K562 (cell line): Measurements from ENCODE around the gene IL17RB. TPM values are rescaled to one million over a fixed set of nuclear protein-coding genes. Genes with fewer than 3 reads are reported as not detected.

Source experiments
- ATAC-seq: fragments of 200-7000 bp; cut with Tn5 transposase; 3 replicates; pipeline ENCODE4 v1.9.1; 2020; ENCODE audit warnings: moderate library complexity
- BruUV-seq: library from RNA; stranded (reverse); fragments of 400-500 nt; replicated peaks from 2 replicates; lab custom pipeline; 2021; lab: Mats Ljungman, UMichigan
- CTCF ChIA-PET: fragments of 300-600 bp; formaldehyde crosslinking; extraction: SDS; loops from one replicate; lab custom pipeline; 2021; ENCODE audit warnings: low intra/inter-chr PET ratio; lab: Yijun Ruan, JAX
- POLR2A ChIA-PET: fragments of 300-600, 350-650 bp; sonication (Branson Sonifier 250); formaldehyde crosslinking; extraction: SDS; loops from one replicate; lab custom pipeline; 2021; ENCODE audit warnings: antibody characterized with exemption, inconsistent platforms; lab: Yijun Ruan, JAX
- DNase-seq, 4 experiments: peaks; one replicate each; pipeline versions ENCODE4 v3.0.0 to v3.0.0-alpha.2; 2011 to 2018; ENCODE audit warnings: low spot score in 3 of 4, mixed read lengths in 3 of 4; ENCODE audit errors: extremely low read depth in 1 of 4
- FAIRE-seq: peaks from 2 replicates; lab custom pipeline; 2011; peaks lifted over from hg19 to GRCh38; lab: Jason Lieb, UNC
- H2AFZ ChIP-seq: 2 replicates; pipeline ENCODE4 v1.6.0; 2011; ENCODE audit warnings: low read depth, low read length, control low read depth, inconsistent platforms
- H3K27ac ChIP-seq: fragments of 200-600 bp; 3 replicates; pipeline ENCODE4 v1.8.0; 2011; ENCODE audit warnings: low read depth, mild to moderate bottlenecking, control low read depth, inconsistent platforms, low read length, moderate library complexity, mixed read lengths; ENCODE audit errors: extremely low read depth
- H3K27me3 ChIP-seq, 2 experiments: fragments of 300-600 bp in 1 of 2; 2 replicates in 1 of 2; 3 replicates in 1 of 2; pipeline versions ENCODE4 v1.6.0 to v1.8.0; 2011; ENCODE audit warnings: inconsistent platforms in 2 of 2, low read length in 2 of 2, mild to moderate bottlenecking in 1 of 2, mixed read lengths in 1 of 2, moderate library complexity in 1 of 2; ENCODE audit not compliant: control insufficient read depth in 2 of 2, insufficient read depth in 2 of 2
- H3K36me3 ChIP-seq: fragments of 300-600 bp; 3 replicates; pipeline ENCODE4 v1.8.0; 2011; ENCODE audit warnings: mild to moderate bottlenecking, low read length, inconsistent platforms; ENCODE audit not compliant: control insufficient read depth, insufficient read depth
- H3K4me1 ChIP-seq, 2 experiments: fragments of 200-600 bp in 1 of 2; replicated peaks in 1 of 2; 2 replicates in 1 of 2; 3 replicates in 1 of 2; pipeline versions ENCODE4 v1.5.1 to v1.8.0; 2011; ENCODE audit warnings: inconsistent platforms in 2 of 2, low read length in 2 of 2, mild to moderate bottlenecking in 1 of 2, mixed read lengths in 1 of 2, moderate library complexity in 1 of 2; ENCODE audit not compliant: control insufficient read depth in 2 of 2, insufficient read depth in 2 of 2
- H3K4me2 ChIP-seq: 2 replicates; pipeline ENCODE4 v1.6.1; 2011; ENCODE audit warnings: low read length, control low read depth, inconsistent platforms, mixed read lengths; ENCODE audit not compliant: insufficient read depth
- H3K4me3 ChIP-seq: fragments of 200-600 bp; sonication (generic), shearing (Covaris generic); 2 replicates; pipeline ENCODE4 v1.5.1; 2016; ENCODE audit warnings: control low read depth, inconsistent platforms
- H3K79me2 ChIP-seq: fragments of 200-600 bp; 3 replicates; pipeline ENCODE4 v1.8.0; 2011; ENCODE audit warnings: low read length, inconsistent platforms; ENCODE audit not compliant: control insufficient read depth, insufficient read depth
- H3K9ac ChIP-seq, 2 experiments: 2 replicates each; pipeline versions ENCODE4 v1.6.0 to v1.6.1; 2011; ENCODE audit warnings: low read depth in 2 of 2, low read length in 2 of 2, control low read depth in 1 of 2, inconsistent platforms in 1 of 2, mild to moderate bottlenecking in 1 of 2, mixed read lengths in 1 of 2; ENCODE audit not compliant: insufficient read depth in 1 of 2
- H3K9me1 ChIP-seq: one replicate; pipeline ENCODE4 v1.6.0; 2011; ENCODE audit warnings: inconsistent platforms, mild to moderate bottlenecking, low read length, moderate library complexity; ENCODE audit not compliant: control insufficient read depth, insufficient read depth
- H3K9me3 ChIP-seq: replicated peaks from 2 replicates; pipeline ENCODE4 v1.5.1; 2011; ENCODE audit warnings: low read depth, low read length, inconsistent platforms; ENCODE audit not compliant: control insufficient read depth, insufficient read depth
- H4K20me1 ChIP-seq: replicated peaks from 2 replicates; pipeline ENCODE4 v1.6.1; 2011; ENCODE audit warnings: low read length, inconsistent platforms, mixed read lengths; ENCODE audit not compliant: control insufficient read depth, insufficient read depth
- CCNT2 ChIP-seq: IDR thresholded peaks from 2 replicates; pipeline ENCODE4 v1.6.1; 2011; ENCODE audit warnings: borderline replicate concordance, low read depth, mild to moderate bottlenecking, moderate library complexity, mixed read lengths, low read length; ENCODE audit not compliant: insufficient read length; ENCODE audit errors: extremely low read depth
- DACH1 ChIP-seq: fragments of 450-650 bp; IDR thresholded peaks from 2 replicates; pipeline ENCODE4 v1.6.1; 2018; ENCODE audit not compliant: partially characterized antibody
- HCFC1 ChIP-seq: IDR thresholded peaks from 2 replicates; pipeline ENCODE4 v1.6.1; 2012; ENCODE audit warnings: low read depth, low read length, improper control_type of control experiment
- HLTF ChIP-seq: fragments of 450-650 bp; IDR thresholded peaks from 2 replicates; pipeline ENCODE4 v1.6.1; 2016
- PHB2 ChIP-seq: fragments of 450-650 bp; IDR thresholded peaks from 2 replicates; pipeline ENCODE4 v1.6.1; 2017; ENCODE audit warnings: low read depth
- POLR2A ChIP-seq: fragments of 450-650 bp; conservative IDR thresholded peaks from 2 replicates; pipeline ENCODE4 v1.6.1; 2016
- RBM34 ChIP-seq: fragments of 200-400 bp; formaldehyde crosslinking; IDR thresholded peaks from 2 replicates; pipeline ENCODE4 v1.6.1; 2018; ENCODE audit warnings: low read length, borderline replicate concordance; ENCODE audit not compliant: insufficient read depth
- SETDB1 ChIP-seq: IDR thresholded peaks from one replicate; pipeline ENCODE4 v1.6.1; 2012; ENCODE audit warnings: low read length, control low read depth, inconsistent platforms
- SIN3A ChIP-seq, 2 experiments: fragments of 150-350 bp in 1 of 2; IDR thresholded peaks; 2 replicates each; pipeline ENCODE4 v1.6.1; 2011 to 2016; ENCODE audit warnings: borderline replicate concordance in 2 of 2, low read depth in 2 of 2, low read length in 2 of 2, mild to moderate bottlenecking in 2 of 2, moderate library complexity in 2 of 2; ENCODE audit not compliant: control insufficient read depth in 1 of 2
- SMAD2 ChIP-seq: fragments of 150-350 bp; IDR thresholded peaks from 2 replicates; pipeline ENCODE4 v1.6.1; 2014; ENCODE audit warnings: low read depth, mild to moderate bottlenecking, low read length
- WGBS: fragments of 100-300 bp; shearing (Covaris generic); methylation state at CpG from one replicate; pipeline ENCODE4 v1.1.6; 2016; ENCODE audit warnings: low coverage, mixed read lengths; ENCODE audit not compliant: insufficient coverage; ENCODE audit errors: missing lambda C conversion rate; 5-methylcytosine and 5-hydroxymethylcytosine counted together
- in situ Hi-C: fragments of 300-500 bp; cut with MboI; formaldehyde crosslinking; loops from 4 replicates; pipeline ENCODE4 v1.15.0; 2018; ENCODE audit warnings: inconsistent platforms, mixed read lengths
- intact Hi-C: fragments of 100-400 bp; cut with micrococcal nuclease; formaldehyde crosslinking; loops from 2 replicates; pipeline ENCODE4 v1.14.2; 2022
- polyA plus RNA-seq, 8 experiments: library from polyadenylated mRNA; depleted of rRNA in 4 of 8; stranded (reverse) in 5 of 8; unstranded in 3 of 8; fragments of >200 nt; fragmentation: Nextera tagmentation in 2 of 8; fragmentation: Illumina TruSeq in 1 of 8; extraction: Ambion mirVana in 2 of 8; extraction: Trizol in 1 of 8; gene quantifications; 2 replicates each; pipeline versions ENCODE4 v1.2.1 to v1.2.3, GENCODE V29; 2011 to 2014; ENCODE audit warnings: inconsistent platforms in 1 of 8, missing spikeins in 1 of 8
- total RNA-seq, 7 experiments: library from RNA; depleted of rRNA in 6 of 7; stranded (reverse); fragments of >200 nt in 6 of 7; fragmentation: Illumina TruSeq in 2 of 7; extraction: Trizol in 2 of 7; gene quantifications; 2 replicates each; pipeline versions ENCODE4 v1.2.1 to v1.2.3, GENCODE V29; 2011 to 2021; ENCODE audit warnings: low replicate concordance in 1 of 7
- TF ChIP-seq, protein P1 (sequence below): fragments of 450-650 bp; IDR thresholded peaks from 2 replicates; pipeline ENCODE4 v1.6.1; 2017; ENCODE audit warnings: antibody characterized with exemption
- TF ChIP-seq, protein P2 (sequence below): IDR thresholded peaks from 2 replicates; pipeline ENCODE4 v1.6.1; 2014; ENCODE audit warnings: antibody characterized with exemption

The IL17RB gene
- total and polyA plus RNA-seq, 9 of the 15 experiments (the other 6 are each of a cell fraction or from before 2014, with no cell fraction given) = 1.1 to 4.1 (median 1.7) TPM

DNA sequence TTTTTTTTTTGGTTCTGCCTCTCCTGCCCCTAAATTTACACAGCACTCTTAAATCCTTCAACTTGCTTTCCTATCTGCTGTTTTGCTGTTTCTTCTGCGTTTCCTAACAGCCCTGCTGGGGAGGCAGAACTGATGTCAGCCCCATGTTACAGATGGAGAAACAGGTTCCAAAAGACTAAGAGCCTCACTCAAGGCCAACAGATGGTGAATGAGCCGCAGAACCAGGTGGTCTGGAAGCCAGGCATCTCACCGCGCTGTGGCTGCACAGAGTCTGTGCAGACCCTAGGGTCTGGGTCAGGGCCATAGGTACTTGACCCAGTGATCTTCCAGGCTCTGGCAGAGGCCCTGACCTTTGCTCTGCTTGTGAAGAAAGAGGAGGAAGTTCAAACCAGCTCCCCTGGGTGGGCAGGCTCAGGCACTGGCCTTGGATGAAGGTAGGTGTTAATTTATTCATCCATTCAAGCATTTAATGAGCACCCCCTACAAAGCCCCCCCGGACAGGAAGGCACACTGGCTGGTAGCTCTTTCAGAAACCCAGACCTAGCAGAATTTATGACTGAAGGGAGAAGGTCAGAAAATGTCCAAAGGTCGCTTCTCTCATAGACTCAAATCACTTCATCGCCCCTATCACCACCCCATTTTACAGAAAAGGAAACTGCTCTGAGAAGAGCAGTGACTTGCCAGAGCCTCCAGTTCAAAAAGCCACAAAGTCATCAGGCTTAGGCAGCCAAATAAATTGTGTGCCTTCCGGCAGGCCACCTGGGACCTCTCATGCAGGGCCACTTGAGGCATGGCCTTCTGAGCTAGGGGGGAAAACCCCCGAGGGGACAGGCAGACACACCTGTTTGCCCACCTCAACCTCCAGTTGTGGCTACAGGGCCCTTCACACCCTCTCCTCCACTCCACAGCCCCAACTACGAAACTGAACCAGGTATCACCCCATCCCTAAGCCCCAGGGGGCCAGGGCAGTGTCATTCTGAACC lies 2.9 kb upstream of the IL17RB start (continued):
- TF ChIP-seq, protein P1, sequence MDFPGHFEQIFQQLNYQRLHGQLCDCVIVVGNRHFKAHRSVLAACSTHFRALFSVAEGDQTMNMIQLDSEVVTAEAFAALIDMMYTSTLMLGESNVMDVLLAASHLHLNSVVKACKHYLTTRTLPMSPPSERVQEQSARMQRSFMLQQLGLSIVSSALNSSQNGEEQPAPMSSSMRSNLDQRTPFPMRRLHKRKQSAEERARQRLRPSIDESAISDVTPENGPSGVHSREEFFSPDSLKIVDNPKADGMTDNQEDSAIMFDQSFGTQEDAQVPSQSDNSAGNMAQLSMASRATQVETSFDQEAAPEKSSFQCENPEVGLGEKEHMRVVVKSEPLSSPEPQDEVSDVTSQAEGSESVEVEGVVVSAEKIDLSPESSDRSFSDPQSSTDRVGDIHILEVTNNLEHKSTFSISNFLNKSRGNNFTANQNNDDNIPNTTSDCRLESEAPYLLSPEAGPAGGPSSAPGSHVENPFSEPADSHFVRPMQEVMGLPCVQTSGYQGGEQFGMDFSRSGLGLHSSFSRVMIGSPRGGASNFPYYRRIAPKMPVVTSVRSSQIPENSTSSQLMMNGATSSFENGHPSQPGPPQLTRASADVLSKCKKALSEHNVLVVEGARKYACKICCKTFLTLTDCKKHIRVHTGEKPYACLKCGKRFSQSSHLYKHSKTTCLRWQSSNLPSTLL = no peak
- TF ChIP-seq SMAD2 (no peak), CCNT2 (no peak), SETDB1 (no peak)
- TF ChIP-seq, all 486 proteins: peak for 0

DNA sequence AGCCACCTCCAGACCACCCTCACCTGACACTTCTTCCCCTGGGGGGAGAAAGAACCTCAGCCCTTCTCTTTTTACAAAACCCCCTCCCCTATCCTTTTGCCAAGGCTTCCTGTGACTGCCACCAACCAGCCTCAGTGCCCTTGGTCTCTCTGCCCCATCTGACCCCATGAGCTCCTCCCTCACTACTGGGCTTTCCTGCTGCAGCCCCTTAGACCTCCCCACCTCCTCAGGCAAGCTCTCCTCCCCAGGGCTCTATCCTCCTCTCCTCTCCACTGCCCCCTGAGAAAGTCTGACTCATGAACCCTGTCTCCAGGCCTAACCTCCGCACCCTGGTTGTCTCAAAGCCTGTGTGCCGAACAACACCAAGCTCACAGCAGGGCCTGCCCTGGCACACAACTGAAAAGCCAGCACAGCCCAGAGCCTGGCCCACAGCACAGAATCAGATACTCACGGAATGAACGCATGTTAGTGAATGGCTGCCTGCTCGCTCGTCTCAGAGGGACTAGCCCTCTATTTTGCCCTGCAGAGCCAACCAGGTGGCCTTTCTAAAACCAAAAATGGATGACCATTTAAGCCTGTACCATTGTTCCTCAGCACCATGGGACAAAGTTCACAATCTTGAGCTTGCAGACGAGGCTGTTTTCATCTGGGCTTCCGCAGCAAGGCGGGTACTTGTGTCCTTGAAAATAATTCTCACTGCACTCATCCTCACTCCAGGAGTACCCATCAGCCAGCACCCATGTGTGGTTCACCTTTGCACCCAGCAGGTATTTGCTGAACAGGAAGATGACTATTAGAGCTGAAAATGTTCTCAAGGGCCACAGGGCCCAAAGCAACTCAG lies 1.9 kb upstream of the IL17RB start:
- Histone ChIP-seq H3K9me3 (no peaks in the 10 kb centered on the region), H2AFZ (no peak overlapping the region), H3K4me3 (no peak overlapping the region), H3K27ac (no peak overlapping the region), H3K79me2 (no peaks in the 10 kb centered on the region)
- WGBS = 26% methylated on average over 6 of the region's 9 CpGs
- POLR2A ChIA-PET = interaction anchor here (1.1 kb wide), 1 partner anchor 47 kb away, joined by 3 read pairs; the partner anchor contains the start of gene SELENOK
- intact Hi-C loops (no loop called here), in situ Hi-C loops (no loop called here)
- TF ChIP-seq RBM34 (no peak), POLR2A (no peak), HCFC1 (no peak), PHB2 (no peak), SIN3A (IDR thresholded peaks at IDR 0.05; ENCODE audit: borderline replicate concordance in 2 of 2, control insufficient read depth in 1 of 2, low read depth in 2 of 2, low read length in 2 of 2) (no peak), HLTF (no peak), DACH1 (no peak)
- TF ChIP-seq, protein P2, sequence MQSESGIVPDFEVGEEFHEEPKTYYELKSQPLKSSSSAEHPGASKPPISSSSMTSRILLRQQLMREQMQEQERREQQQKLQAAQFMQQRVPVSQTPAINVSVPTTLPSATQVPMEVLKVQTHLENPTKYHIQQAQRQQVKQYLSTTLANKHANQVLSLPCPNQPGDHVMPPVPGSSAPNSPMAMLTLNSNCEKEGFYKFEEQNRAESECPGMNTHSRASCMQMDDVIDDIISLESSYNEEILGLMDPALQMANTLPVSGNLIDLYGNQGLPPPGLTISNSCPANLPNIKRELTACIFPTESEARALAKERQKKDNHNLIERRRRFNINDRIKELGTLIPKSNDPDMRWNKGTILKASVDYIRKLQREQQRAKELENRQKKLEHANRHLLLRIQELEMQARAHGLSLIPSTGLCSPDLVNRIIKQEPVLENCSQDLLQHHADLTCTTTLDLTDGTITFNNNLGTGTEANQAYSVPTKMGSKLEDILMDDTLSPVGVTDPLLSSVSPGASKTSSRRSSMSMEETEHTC = no peak
- TF ChIP-seq, all 486 proteins: peak for 0
- CTCF ChIA-PET = no interaction called here
- BruUV-seq = no TSS peak
- Histone ChIP-seq H3K4me2 (no peak overlapping the region), H3K9me1 (no peaks in the 10 kb centered on the region), H3K4me1 (peaks cover 0 to 13% of the 10 kb centered on the region in 2 experiments; a peak in 2 of 5 replicates), H3K27me3 (peaks cover 0 to 25% of the 10 kb centered on the region in 2 experiments; a peak in 2 of 5 replicates), H3K36me3 (no peaks in the 10 kb centered on the region), H4K20me1 (no peaks in the 10 kb centered on the region), H3K9ac (no peak overlapping the region)
- FAIRE-seq (no peak), ATAC-seq (no peak), DNase-seq (no peak)
